Measurements from ENCODE around the gene SLC41A1.

- TF ChIP-seq CTCF (IDR thresholded peaks at IDR 0.05): no peak
- TF ChIP-seq POLR2A (IDR thresholded peaks at IDR 0.05): no peak
Measured at GRCh38 chr1:205769641-205770365, 43.2 kb downstream of the SLC41A1 start.
